Peyer's patch (tissue), 4 donors: Measurements from ENCODE around the gene EPHA5.

Experiments used
- POLR2A ChIP-seq, 2 donors: fragments of 450-650 bp; IDR thresholded peaks; one replicate each; pipeline ENCODE4 v1.5.1; 2017; ENCODE audit warnings: antibody characterized with exemption in 2 of 2, mild to moderate bottlenecking in 2 of 2, moderate library complexity in 2 of 2
- TF ChIP-seq, protein P1 (sequence below), 6 experiments: fragments of 450-650 bp in 4 of 6; fragments of 200-600 bp in 2 of 6; sonication (generic) in 1 of 6; IDR thresholded peaks; one replicate each; pipeline ENCODE4 v1.5.1; 2017 to 2019; ENCODE audit warnings: antibody characterized with exemption in 6 of 6, mild to moderate bottlenecking in 3 of 6, moderate library complexity in 1 of 6

- TF ChIP-seq, protein P1, sequence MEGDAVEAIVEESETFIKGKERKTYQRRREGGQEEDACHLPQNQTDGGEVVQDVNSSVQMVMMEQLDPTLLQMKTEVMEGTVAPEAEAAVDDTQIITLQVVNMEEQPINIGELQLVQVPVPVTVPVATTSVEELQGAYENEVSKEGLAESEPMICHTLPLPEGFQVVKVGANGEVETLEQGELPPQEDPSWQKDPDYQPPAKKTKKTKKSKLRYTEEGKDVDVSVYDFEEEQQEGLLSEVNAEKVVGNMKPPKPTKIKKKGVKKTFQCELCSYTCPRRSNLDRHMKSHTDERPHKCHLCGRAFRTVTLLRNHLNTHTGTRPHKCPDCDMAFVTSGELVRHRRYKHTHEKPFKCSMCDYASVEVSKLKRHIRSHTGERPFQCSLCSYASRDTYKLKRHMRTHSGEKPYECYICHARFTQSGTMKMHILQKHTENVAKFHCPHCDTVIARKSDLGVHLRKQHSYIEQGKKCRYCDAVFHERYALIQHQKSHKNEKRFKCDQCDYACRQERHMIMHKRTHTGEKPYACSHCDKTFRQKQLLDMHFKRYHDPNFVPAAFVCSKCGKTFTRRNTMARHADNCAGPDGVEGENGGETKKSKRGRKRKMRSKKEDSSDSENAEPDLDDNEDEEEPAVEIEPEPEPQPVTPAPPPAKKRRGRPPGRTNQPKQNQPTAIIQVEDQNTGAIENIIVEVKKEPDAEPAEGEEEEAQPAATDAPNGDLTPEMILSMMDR (IDR thresholded peaks at IDR 0.05), result no peak
- TF ChIP-seq POLR2A (IDR thresholded peaks at IDR 0.05), result no peak
Observed at GRCh38 chr4:65498606-65499005, 171.7 kb downstream of the EPHA5 start.
